GM18519 (cell line): ENCODE measurements around the gene GRM3.
"Not testable (repeated sequence)": the region's sequence is repeated elsewhere in the genome, so short reads cannot be mapped to it uniquely, and the experiment has no call there.

Experiments used
- ATAC-seq: cut with Tn5 transposase; IDR thresholded peaks from one replicate; pipeline ENCODE4 v1.9.1; 2021; ENCODE audit warnings: mild to moderate bottlenecking, moderate library complexity; ENCODE audit not compliant: unreplicated experiment, low FRiP score

GRM3 gene

DNA sequence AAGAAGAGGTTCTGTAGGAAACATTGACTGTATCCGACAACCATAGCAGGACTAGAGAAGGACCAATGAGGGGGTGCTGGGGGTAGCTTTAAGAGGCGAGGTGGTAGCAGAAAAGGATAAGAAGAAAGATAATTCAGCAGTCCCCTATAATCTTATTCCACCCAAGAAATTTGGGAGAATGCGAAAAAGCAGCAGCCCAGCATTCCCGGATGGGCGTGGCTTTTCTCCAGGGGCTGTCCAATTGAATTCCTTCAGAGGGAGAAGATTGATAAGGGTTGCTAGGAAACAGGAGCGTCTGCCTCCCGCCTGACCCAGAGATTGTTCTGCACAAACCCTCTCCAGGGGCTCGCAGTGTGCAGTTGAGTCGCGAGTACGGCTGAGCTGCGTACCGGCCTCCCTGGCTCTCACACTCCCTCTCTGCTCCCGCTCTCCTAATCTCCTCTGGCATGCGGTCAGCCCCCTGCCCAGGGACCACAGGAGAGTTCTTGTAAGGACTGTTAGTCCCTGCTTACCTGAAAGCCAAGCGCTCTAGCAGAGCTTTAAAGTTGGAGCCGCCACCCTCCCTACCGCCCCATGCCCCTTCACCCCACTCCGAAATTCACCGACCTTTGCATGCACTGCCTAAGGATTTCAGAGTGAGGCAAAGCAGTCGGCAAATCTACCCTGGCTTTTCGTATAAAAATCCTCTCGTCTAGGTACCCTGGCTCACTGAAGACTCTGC is at the start of gene GRM3:
Gene GRM3, plus strand, starts transcription at position 349 of the 721 bp plus-strand sequence. CDS start 121,237 bp downstream, outside the sequence.
- no peak for ATAC-seq

DNA sequence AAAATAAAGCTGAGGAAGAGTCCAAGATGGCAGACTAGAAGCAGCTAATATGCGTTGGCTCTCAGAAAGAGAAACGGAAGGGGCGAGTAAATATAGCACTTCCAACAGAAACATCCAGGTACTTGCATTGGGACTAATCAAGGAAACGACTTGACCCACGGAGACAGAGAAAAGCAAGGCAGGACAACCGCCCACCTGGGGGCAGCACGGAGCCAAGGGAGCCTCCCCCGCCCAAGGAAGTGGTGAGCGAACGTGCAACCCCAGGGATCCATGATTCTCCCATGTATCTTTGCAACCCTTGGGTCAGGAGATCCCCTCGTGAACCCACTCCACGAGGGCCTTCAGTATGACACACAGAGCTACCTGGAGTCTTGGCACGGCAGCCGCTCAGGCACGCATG is 45.4 kb upstream of the GRM3 start:
- no peak for ATAC-seq

DNA sequence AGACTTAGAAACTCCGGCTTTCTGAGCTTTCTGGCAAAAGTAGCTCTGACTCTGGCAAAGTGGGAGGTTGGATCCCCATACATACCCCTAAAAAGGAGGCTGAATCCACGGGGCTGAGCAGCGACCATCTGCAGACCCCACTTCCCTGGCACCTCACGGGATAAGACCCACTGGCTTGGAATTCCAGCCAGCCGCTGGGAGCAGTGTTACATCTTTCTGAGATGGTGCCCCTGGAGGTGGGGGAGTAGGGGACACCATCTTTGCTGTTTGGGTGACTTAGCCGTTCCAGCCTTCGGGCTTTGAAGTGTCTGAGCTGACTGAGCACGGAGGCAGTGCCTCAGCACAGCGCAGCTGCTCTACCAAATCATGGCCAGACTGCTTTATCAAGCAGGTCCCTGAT is 45.0 kb upstream of the GRM3 start:
- no peak for ATAC-seq

GRCh38 chr7:86600506-86601290 is 43.0 kb upstream of the GRM3 start:
- no peak for ATAC-seq

DNA sequence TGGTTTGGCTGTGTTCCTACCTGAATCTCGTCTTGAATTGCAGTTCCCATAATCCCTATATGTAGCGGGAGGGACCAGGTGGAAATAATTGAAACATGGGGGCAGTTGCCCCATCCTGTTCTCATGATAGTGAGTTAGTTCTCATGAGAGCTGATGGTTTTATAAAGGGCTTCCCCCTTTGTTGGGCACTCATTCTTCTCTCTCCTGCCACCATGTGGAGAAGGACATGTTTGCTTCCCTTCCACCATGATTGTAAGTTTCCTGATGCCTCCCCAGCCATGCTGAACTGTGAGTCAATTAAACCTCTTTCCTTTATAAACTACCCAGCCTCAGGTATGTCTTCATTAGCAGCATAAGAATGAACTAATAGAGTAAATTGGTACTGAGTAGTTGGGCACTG is 28.0 kb upstream of the GRM3 start:
- ATAC-seq: not testable (repeated sequence)

DNA sequence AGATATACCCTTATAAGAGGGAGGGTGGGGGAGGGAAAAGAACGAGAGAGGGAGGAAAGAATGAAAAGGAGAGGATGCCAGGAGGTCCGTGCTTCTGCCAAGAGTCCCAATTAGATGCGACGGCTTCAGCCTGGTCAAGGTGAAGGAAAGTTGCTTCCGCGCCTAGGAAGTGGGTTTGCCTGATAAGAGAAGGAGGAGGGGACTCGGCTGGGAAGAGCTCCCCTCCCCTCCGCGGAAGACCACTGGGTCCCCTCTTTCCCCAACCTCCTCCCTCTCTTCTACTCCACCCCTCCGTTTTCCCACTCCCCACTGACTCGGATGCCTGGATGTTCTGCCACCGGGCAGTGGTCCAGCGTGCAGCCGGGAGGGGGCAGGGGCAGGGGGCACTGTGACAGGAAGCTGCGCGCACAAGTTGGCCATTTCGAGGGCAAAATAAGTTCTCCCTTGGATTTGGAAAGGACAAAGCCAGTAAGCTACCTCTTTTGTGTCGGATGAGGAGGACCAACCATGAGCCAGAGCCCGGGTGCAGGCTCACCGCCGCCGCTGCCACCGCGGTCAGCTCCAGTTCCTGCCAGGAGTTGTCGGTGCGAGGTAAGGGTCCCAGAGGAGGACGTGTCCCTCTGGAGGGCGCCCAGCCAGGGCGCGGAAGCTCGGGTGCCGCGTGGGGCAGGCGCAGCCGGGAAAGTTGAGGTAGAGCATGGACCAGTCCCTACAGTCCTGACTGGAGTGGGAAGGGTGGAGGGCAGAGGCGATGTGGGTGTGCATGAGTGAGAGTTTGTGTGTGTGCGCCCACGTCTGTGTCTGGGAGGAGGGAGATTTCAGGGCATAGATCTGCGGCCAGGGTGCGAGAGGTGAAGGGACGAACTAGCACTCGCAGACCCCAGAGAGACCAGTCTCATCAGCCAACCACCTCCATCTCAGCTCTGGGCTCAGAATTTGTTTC is 844 bp downstream of the GRM3 start:
- no peak for ATAC-seq

DNA sequence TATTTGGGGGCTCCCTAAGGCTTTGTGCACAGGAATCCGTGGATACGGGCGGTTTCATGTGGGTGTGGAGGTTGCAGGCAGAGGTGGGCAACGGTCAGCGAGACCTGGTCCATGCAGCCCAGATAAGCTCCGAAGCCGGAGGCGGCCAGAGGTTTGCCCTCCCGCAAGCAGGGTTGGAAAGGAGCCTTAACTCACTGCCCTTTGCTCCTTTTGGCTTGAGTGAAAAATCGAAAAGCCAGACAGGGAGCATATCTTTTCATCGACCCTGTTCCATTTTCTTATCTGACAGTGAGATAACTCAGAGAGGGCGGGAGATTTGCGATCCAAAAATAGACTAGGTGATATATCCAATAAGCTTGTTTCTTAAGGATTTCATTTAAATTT is 1.5 kb downstream of the GRM3 start:
- ATAC-seq: no peak

DNA sequence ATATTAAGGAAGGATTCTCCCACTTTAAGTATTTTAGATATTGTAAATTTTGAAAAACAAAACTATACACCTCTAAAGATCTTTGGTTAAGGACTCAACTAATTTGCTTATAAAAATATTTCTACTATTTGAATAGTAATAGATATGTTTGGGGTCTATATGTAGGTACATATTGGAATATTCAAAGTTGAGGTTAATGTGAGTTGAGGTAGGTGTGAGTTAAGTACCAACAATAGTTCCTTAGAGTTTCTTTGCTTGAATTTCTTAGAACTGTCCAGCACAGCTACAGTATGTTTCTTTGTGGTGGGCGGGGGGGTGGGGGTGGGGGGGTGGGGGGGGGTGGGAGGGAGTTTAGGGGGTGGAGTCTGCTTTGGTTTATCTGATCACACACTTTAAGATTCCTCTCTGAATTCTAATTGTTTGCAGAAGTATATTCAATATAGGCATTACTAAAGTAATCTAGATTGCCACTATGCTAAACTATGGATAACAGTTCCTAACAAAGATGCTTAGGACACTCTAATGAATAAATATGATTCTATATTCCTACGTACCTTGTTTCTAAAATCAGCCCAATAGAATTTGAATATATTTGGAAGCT is 2.1 kb downstream of the GRM3 start:
- ATAC-seq: no peak

DNA sequence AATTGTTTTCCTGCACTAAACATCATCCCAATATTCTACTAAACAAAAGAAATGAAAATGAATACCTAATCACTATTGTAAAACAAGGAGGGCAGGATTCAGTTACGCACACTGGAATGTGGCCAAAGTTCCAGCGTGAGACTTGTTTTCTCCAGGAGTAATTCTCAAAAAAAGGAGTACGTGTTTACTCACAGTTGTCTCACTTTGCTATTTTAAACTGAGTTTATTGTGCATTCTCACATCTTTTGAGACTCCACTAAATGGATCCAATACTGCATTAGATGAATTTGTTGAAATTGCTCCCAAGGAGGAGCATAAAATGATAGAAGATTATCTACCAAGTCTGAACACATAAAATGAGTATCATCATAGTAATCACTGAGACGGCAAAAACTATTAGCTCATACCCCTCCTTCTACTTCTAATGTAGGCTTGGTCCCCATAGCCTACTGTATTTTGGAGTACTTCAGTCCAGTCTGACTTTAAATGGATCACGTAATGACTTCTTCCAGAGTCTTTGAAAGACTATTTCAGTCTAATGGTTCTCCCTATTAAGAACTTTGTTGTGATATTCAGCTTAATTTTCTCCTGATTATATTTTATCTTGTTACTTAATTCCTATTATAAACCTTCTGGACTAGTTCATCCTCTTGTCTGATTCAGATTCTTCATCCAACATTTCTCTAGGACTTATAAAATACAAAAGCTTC is 3.8 kb downstream of the GRM3 start:
- ATAC-seq: no peak

DNA sequence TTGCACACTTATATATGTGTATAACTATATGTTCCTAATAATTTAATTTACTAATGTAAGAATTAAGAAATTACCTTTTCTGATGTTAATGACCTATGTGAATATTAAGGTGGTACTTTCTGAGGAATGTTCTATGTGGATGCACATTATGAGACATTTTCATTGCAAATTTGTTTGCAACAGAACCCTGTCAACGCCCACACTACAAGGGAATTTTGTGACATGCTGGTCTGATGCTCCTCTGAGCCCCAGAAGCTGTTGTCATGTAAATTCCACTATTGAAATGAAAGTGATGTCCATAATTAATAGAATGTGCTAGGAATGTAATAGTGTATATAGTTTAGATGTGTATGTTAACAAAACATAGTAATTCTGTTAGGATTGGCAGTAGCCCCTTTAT is 4.5 kb downstream of the GRM3 start:
- no peak for ATAC-seq

- ATAC-seq: no peak
Measured at GRCh38 chr7:86653919-86654659, 10.4 kb downstream of the GRM3 start.

DNA sequence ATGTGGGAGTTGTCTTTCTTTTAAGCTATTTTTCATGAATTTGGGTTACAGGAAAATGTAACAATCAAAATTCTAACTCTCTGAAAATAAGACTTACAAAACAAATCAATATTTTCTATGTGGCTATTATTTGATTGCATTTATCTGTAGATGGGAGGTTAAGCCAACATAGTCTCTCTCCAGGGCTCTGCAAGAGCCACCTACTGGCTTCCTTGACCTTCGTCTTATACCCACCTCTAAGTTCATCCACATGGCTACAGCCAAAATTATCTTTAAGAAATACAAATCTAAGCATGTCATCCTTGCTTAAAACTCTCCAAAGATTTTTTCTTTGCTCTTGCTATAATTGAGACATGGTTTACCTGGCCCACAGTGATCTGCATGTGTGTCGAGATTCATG is 14.2 kb downstream of the GRM3 start:
- ATAC-seq: no peak

DNA sequence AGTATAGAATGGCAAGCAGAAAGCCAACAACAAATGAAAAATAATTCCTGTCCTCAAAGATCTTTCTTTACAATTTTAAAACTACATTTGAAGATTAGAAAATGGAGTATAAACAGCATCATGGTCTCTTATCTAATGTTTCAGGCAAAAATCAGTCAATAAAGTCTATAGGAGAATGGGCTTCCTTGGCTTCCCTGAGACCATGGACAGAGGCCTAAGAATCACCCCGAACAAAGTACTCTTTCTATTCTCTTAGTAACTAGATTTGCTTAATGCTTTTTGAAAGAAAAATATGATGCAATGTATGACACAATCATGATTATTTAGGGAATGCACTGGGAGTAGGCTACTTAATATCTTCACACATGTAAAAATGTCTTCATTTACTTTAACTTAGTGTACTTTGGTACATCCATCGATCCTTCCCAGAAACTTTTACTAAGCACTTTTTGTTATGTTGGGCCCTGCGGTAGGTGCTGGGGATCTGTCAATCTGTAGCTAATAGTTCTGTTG is 17.3 kb downstream of the GRM3 start:
- ATAC-seq: no peak

- no peak for ATAC-seq
Measured at GRCh38 chr7:86664486-86664885, 20.8 kb downstream of the GRM3 start.

DNA sequence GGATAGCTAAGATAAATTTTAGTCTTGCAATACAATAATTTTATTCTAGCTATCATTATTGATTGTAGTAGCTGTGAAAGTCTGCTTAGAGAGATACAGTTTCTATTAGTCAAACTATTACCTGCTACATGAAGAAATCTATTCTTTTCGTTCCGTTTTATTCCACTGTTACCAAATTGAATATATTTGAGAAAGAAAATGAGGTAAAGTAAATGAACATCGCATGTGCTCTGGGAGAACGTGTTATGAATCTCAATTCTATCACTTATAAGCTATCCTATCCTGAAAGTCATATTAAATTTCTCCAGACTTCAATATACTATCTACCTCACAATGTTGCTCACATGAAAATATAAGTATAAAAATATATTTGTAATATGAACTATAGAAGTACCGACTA is 21.3 kb downstream of the GRM3 start:
- no peak for ATAC-seq

DNA sequence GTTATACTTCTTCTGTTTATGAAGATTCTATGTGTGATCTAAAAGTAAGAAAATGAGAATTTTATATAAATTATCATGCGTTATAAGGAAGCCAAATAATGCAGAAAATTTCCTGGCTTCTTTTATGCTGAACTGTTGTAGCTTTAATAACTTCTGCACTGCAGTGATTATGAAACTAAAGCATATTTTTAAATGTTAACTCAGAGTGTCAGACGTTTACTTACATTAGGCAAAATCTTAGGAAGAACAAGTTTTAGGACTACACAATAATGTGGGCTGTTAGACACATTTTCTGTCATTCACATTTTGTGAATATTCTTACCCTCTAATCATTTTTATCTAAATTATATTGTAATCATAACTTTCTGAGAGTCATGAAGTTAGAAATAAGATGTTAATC is 22.0 kb downstream of the GRM3 start:
- no peak for ATAC-seq

DNA sequence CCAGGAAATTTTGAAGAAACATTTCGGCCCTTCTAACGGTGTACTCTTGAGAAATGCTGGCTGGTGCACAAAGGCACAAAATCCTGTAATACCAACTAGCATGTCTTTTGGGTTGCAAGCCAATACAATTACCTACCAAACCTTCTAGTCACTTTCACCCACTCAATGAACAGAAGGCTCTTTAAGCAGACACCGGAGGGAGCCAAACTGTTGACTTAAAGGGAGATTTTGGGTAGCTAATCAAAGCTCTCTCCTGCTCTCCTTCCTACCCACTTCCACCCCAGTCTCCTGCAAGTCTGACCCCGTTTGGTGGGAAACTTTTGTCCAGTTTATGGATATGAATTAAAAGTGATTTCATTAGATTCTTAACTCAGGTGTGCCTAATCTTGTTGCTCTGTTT is 24.0 kb downstream of the GRM3 start:
- peak; percentile 56 for ATAC-seq

DNA sequence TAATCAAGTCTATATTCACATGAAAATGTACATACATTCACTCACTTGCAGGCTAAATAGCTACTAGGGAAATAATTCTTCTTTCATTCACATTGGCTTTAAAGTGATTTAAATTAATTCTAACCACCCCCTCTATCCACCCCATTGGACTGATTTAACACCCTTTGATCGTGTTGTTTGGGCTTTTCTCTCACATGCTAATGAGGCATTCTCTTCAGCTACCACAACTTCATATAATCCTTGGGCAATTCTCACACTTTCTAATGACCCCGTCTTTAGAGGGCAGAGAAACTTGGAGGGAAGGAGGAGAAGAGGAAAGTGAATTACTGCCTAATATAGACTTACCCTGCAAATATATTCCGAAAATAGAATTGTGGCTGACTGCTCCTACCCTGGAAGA is 24.6 kb downstream of the GRM3 start:
- ATAC-seq: no peak

- ATAC-seq: no peak
Measured at GRCh38 chr7:86687831-86688230, 44.1 kb downstream of the GRM3 start.
